Caco-2 (cell line): ENCODE data around the gene IRF2BP2. TPM values are rescaled to one million over a fixed set of nuclear protein-coding genes. Genes with fewer than 3 reads are reported as not detected.

ENCODE experiments used
- BruUV-seq: library from RNA; stranded (reverse); fragments of 400-500 nt; replicated peaks from 2 replicates; lab custom pipeline; 2021; lab: Mats Ljungman, UMichigan
- CTCF ChIA-PET: fragments of 300-600 bp; sonication (Branson Sonifier 250); formaldehyde crosslinking; loops from one replicate; lab custom pipeline; 2022; ENCODE audit warnings: antibody characterized with exemption; lab: Charles Lee
- POLR2A ChIA-PET: fragments of 300-600 bp; sonication (Branson Sonifier 250); formaldehyde crosslinking; loops from one replicate; lab custom pipeline; 2022; ENCODE audit warnings: antibody characterized with exemption; lab: Charles Lee
- DNase-seq, 2 experiments: peaks; one replicate each; pipeline versions ENCODE4 v3.0.0 to v3.0.0-alpha.2; 2020 to 2022
- H3K27me3 ChIP-seq: replicated peaks from 2 replicates; pipeline ENCODE4 v1.6.0; 2011; ENCODE audit warnings: low read length; ENCODE audit not compliant: control insufficient read depth, insufficient read depth
- H3K36me3 ChIP-seq: 2 replicates; pipeline ENCODE4 v1.5.1; 2011; ENCODE audit warnings: low read length; ENCODE audit not compliant: control insufficient read depth, insufficient read depth
- H3K4me1 ChIP-seq: fragments of 250-450 bp; sonication (Bioruptor Pico); 2 replicates; pipeline ENCODE4 v1.5.1; 2020; ENCODE audit warnings: mild to moderate bottlenecking
- H3K4me3 ChIP-seq: 2 replicates; pipeline ENCODE4 v1.5.1; 2011; ENCODE audit warnings: low read depth, mild to moderate bottlenecking, control low read depth, low read length
- H3K9me3 ChIP-seq: fragments of 250-450 bp; sonication (Bioruptor Pico); 2 replicates; pipeline ENCODE4 v1.5.1; 2020; ENCODE audit warnings: mild to moderate bottlenecking, moderate library complexity
- H3K27ac Mint-ChIP-seq: one replicate; pipeline ENCODE4 v1.8.0; 2022; ENCODE audit warnings: mixed read lengths; ENCODE audit not compliant: unreplicated experiment
- H3K27me3 Mint-ChIP-seq: one replicate; pipeline ENCODE4 v1.8.0; 2022; ENCODE audit warnings: mixed read lengths; ENCODE audit not compliant: insufficient read depth, unreplicated experiment
- H3K36me3 Mint-ChIP-seq: one replicate; pipeline ENCODE4 v1.8.0; 2022; ENCODE audit warnings: mild to moderate bottlenecking, mixed read lengths; ENCODE audit not compliant: insufficient read depth, unreplicated experiment
- H3K4me1 Mint-ChIP-seq: one replicate; pipeline ENCODE4 v1.8.0; 2022; ENCODE audit warnings: low read depth, mixed read lengths; ENCODE audit not compliant: unreplicated experiment
- H3K4me3 Mint-ChIP-seq: one replicate; pipeline ENCODE4 v1.8.0; 2022; ENCODE audit warnings: mild to moderate bottlenecking, moderate library complexity, mixed read lengths; ENCODE audit not compliant: unreplicated experiment
- H3K9me3 Mint-ChIP-seq: one replicate; pipeline ENCODE4 v1.8.0; 2022; ENCODE audit warnings: mixed read lengths; ENCODE audit not compliant: unreplicated experiment
- intact Hi-C: fragments of 100-400 bp; cut with micrococcal nuclease; formaldehyde crosslinking; loops from one replicate; pipeline ENCODE4 v1.10.0; 2022; ENCODE audit not compliant: unreplicated experiment
- total RNA-seq: library from RNA; stranded (reverse); gene quantifications from 2 replicates; pipeline ENCODE4 v1.2.3, GENCODE V29; 2022
- TF ChIP-seq, protein P1 (sequence below), 2 experiments: fragments of 200-600 bp in 1 of 2; IDR thresholded peaks; 1 replicate in 1 of 2; 2 replicates in 1 of 2; pipeline versions ENCODE4 v1.5.1 to v1.8.0; 2011 to 2022; ENCODE audit warnings: antibody characterized with exemption in 1 of 2, control low read depth in 1 of 2, inconsistent platforms in 1 of 2, low read depth in 1 of 2, low read length in 1 of 2, mild to moderate bottlenecking in 1 of 2, moderate library complexity in 1 of 2; ENCODE audit not compliant: insufficient read depth in 1 of 2, severe bottlenecking in 1 of 2, unreplicated experiment in 1 of 2

Gene IRF2BP2
- total RNA-seq, 1 experiment from 2014 or later: 135 TPM

DNA sequence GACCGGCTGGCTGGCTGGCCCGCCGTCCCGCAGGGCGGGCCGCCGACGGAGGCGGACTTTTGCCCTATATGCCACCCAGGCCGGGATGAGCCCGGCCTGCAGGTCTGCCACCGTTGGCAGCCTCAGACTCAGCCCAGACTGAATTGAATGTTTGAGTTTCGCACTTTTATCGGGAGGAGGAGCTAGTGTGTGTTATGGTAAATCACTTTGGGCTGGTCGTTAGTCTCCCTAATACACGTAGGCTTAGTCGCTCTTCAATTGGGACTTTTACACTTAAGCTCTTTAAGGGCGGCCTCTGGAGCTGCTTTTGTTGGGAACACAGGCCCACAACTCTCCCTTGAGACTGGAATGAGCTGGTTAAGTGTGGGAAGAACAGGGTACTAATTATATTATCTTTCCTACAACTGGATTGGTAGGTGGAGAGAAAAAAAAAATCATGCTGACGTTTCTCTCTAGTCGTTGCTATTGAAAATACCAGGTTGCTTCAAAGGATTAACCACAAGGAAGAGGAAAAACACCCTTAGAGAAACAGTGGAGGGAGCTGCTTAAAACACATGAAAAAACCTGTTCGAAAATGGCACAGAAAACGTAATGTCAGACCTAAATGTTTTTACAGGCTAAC, 1.4 kb upstream of the IRF2BP2 start:
- BruUV-seq: no TSS peak
- peaks cover 54% of the 10 kb centered on the region for H3K36me3 Mint-ChIP-seq
- POLR2A ChIA-PET: interaction anchor here (0.5 to 5.1 kb wide), 39 partner anchors 9 to 1906 kb away, joined by 3 to 72 read pairs (median 5); no protein-coding TSS in a partner anchor

DNA sequence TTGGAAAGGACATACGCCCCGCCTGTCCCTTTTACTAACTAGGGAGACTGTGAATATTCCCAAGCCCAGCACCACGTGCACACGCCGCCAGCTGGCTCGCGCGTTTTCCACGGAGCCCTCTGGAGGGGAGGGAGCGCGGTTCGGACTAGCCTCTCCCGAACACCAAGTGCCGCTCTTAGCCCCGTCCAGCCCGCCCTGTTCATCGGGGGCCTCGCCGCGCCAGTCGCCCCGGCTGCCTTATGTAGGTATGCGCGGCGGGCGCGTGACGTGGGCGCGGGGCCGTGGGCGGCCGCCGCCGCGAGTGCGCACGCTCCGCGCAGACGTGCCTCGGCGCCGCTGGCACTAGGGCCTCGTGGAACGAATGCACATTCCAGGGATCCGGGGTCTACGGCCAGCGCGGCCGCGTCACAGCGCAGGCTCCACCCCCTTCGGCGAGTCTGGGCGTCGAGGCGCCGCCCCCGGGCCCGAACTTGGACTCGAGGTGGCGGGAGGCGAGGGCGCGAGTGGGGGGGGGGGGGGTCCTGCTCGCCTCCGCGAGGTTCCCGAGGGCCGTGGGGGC, 767 bp upstream of the IRF2BP2 start:
- Mint-ChIP-seq H3K36me3 (peaks cover 60% of the 10 kb centered on the region), H3K4me3 (peak overlapping the region; percentile 92), H3K4me1 (peaks cover 40% of the 10 kb centered on the region), H3K9me3 (no peaks in the 10 kb centered on the region), H3K27me3 (no peaks in the 10 kb centered on the region), H3K27ac (peak overlapping the region; percentile 98)
- Histone ChIP-seq H3K27me3 (no peaks in the 10 kb centered on the region), H3K9me3 (no peaks in the 10 kb centered on the region), H3K36me3 (peaks cover 7% of the 10 kb centered on the region), H3K4me3 (peak overlapping the region; percentile 82), H3K4me1 (peaks cover 23% of the 10 kb centered on the region)
- intact Hi-C loops: loop anchor here (1.0 to 10.0 kb wide), 6 partner anchors 67 to 894 kb away; partner anchors contain the start of gene B3GALNT2
- ChIA-PET POLR2A (interaction anchor here (0.5 to 5.1 kb wide), 21 partner anchors 10 to 894 kb away, joined by 3 to 72 read pairs (median 9); no protein-coding TSS in a partner anchor), CTCF (interaction anchor here (0.8 to 3.3 kb wide), 8 partner anchors 13 to 473 kb away, joined by 3 to 26 read pairs (median 5); no protein-coding TSS in a partner anchor)
- DNase-seq: peak; percentile 95 to 97
- no TSS peak for BruUV-seq
- TF ChIP-seq, protein P1, sequence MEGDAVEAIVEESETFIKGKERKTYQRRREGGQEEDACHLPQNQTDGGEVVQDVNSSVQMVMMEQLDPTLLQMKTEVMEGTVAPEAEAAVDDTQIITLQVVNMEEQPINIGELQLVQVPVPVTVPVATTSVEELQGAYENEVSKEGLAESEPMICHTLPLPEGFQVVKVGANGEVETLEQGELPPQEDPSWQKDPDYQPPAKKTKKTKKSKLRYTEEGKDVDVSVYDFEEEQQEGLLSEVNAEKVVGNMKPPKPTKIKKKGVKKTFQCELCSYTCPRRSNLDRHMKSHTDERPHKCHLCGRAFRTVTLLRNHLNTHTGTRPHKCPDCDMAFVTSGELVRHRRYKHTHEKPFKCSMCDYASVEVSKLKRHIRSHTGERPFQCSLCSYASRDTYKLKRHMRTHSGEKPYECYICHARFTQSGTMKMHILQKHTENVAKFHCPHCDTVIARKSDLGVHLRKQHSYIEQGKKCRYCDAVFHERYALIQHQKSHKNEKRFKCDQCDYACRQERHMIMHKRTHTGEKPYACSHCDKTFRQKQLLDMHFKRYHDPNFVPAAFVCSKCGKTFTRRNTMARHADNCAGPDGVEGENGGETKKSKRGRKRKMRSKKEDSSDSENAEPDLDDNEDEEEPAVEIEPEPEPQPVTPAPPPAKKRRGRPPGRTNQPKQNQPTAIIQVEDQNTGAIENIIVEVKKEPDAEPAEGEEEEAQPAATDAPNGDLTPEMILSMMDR (IDR thresholded peaks at IDR 0.05; ENCODE audit: insufficient read depth in 1 of 2, low read depth in 1 of 2, low read length in 1 of 2, severe bottlenecking in 1 of 2, unreplicated experiment in 1 of 2): peak in 1 of 2 experiments; percentile 3

More for the DNA sequence above, 1.4 kb upstream of the IRF2BP2 start:
- H3K27me3 ChIP-seq: no peaks in the 10 kb centered on the region
- peak; percentile 83 to 88 for DNase-seq
- no peaks in the 10 kb centered on the region for H3K9me3 Mint-ChIP-seq
- H3K36me3 ChIP-seq: peaks cover 7% of the 10 kb centered on the region
- H3K4me1 Mint-ChIP-seq: peaks cover 43% of the 10 kb centered on the region
- peak overlapping the region; percentile 82 for H3K4me3 ChIP-seq
- no peaks in the 10 kb centered on the region for H3K9me3 ChIP-seq
- CTCF ChIA-PET: interaction anchor here (0.5 to 3.3 kb wide), 12 partner anchors 13 to 472 kb away, joined by 3 to 26 read pairs (median 4); no protein-coding TSS in a partner anchor
- H3K27ac Mint-ChIP-seq: peak overlapping the region; percentile 98
- intact Hi-C loops: loop anchor here (1.0 to 10.0 kb wide), 6 partner anchors 66 to 893 kb away; partner anchors contain the start of gene B3GALNT2
- peaks cover 26% of the 10 kb centered on the region for H3K4me1 ChIP-seq
- peak overlapping the region; percentile 92 for H3K4me3 Mint-ChIP-seq
- TF ChIP-seq, protein P1 (IDR thresholded peaks at IDR 0.05; ENCODE audit: insufficient read depth in 1 of 2, low read depth in 1 of 2, low read length in 1 of 2, severe bottlenecking in 1 of 2, unreplicated experiment in 1 of 2): no peak
- H3K27me3 Mint-ChIP-seq: no peaks in the 10 kb centered on the region

DNA sequence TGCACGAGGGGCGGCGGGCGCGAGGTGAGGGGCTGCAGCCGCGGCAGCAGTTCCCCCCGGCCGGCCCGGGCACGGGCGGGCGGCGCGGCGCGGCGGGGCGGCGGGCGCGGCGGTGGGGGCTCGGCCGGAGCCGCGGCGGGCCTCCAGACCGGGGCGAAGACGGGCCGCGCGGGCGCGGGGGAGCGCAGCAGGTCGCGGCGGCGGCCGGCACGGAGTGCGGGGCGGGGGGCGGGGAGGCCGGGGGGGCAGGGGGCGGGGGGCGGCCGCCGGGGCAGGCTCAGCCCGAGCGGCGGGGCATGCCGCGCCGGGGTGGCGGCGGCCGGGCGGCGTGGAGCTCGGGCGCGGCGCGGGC, 311 bp downstream of the IRF2BP2 start:
- H3K4me1 Mint-ChIP-seq: peaks cover 40% of the 10 kb centered on the region
- ChIA-PET CTCF (no interaction called here), POLR2A (interaction anchor here (2.4 to 5.1 kb wide), 5 partner anchors 9 to 172 kb away, joined by 12 to 72 read pairs (median 61); no protein-coding TSS in a partner anchor)
- peaks cover 7% of the 10 kb centered on the region for H3K36me3 ChIP-seq
- TF ChIP-seq, protein P1 (IDR thresholded peaks at IDR 0.05; ENCODE audit: insufficient read depth in 1 of 2, low read depth in 1 of 2, low read length in 1 of 2, severe bottlenecking in 1 of 2, unreplicated experiment in 1 of 2): no peak
- DNase-seq: no peak
- H3K9me3 Mint-ChIP-seq: no peaks in the 10 kb centered on the region
- H3K36me3 Mint-ChIP-seq: peaks cover 71% of the 10 kb centered on the region
- H3K4me3 Mint-ChIP-seq: peak overlapping the region; percentile 92
- no TSS peak for BruUV-seq
- no peaks in the 10 kb centered on the region for H3K27me3 ChIP-seq
- H3K27ac Mint-ChIP-seq: peak overlapping the region; percentile 98
- H3K9me3 ChIP-seq: no peaks in the 10 kb centered on the region
- H3K4me1 ChIP-seq: peaks cover 30% of the 10 kb centered on the region
- no peaks in the 10 kb centered on the region for H3K27me3 Mint-ChIP-seq
- H3K4me3 ChIP-seq: peak overlapping the region; percentile 82
- intact Hi-C loops: loop anchor here (5.0 to 10.0 kb wide), 4 partner anchors 68 to 895 kb away; partner anchors contain the start of gene B3GALNT2
